Cardiac fibroblast (primary cell): ENCODE data around the gene UQCR10.

ENCODE experiments used
- DNase-seq, 2 donors: peaks; one replicate each; pipeline versions ENCODE4 v3.0.0 to v3.0.0-alpha.2; 2010; ENCODE audit warnings: low read depth in 2 of 2
- H3K4me3 ChIP-seq, 2 donors: replicated peaks in 1 of 2; 1 replicate in 1 of 2; 2 replicates in 1 of 2; pipeline ENCODE4 v1.5.1; 2011; ENCODE audit warnings: low read depth in 2 of 2, low read length in 2 of 2, mild to moderate bottlenecking in 2 of 2, moderate library complexity in 1 of 2
- TF ChIP-seq, protein P1 (sequence below): IDR thresholded peaks from one replicate; pipeline ENCODE4 v1.5.1; 2011; ENCODE audit warnings: low read depth, mild to moderate bottlenecking, low read length, inconsistent platforms

Gene UQCR10

DNA sequence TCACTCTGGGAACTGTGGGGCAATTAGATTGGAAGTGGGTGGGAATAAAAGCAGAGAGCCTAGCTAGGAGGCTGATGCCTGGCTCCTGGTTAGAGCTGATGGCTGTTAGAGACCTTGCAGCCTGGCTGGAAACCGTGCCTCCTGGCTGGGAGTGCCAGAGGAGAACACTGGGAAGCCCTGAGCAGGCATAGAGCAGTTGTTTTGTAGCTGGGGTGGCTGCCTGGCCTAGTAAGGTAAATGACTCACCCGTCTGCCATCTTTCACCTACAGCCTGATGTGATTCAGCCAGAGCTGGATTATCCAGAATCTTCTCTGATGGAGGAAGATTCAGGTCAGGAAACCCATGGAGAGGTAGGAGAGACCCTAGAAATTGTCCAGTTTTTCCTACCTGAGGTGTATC lies 6.1 kb downstream of the UQCR10 start:
- DNase-seq, result peak in 1 of 2 donors; percentile 56
- TF ChIP-seq, protein P1, sequence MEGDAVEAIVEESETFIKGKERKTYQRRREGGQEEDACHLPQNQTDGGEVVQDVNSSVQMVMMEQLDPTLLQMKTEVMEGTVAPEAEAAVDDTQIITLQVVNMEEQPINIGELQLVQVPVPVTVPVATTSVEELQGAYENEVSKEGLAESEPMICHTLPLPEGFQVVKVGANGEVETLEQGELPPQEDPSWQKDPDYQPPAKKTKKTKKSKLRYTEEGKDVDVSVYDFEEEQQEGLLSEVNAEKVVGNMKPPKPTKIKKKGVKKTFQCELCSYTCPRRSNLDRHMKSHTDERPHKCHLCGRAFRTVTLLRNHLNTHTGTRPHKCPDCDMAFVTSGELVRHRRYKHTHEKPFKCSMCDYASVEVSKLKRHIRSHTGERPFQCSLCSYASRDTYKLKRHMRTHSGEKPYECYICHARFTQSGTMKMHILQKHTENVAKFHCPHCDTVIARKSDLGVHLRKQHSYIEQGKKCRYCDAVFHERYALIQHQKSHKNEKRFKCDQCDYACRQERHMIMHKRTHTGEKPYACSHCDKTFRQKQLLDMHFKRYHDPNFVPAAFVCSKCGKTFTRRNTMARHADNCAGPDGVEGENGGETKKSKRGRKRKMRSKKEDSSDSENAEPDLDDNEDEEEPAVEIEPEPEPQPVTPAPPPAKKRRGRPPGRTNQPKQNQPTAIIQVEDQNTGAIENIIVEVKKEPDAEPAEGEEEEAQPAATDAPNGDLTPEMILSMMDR, result no peak
- H3K4me3 ChIP-seq, result no peak overlapping the region

DNA sequence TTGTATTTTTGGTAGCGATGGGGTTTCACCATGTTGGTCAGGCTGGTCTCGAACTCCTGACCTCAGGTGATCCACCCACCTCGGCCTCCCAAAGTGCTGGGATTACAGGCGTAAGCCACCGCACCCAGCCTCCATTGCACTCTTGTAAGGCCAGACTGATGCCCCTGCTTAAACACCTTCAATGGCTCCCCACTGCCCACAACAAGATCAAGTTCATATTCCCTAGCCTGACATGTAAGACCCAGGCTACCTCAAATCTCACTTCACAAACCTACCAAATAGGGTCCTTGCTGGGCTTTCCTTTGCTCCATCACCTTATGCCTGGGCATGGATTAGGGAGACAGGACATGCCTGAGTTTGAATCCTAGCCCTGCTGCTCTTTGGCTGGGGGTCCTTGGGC lies 13.1 kb downstream of the UQCR10 start:
- H3K4me3 ChIP-seq, result no peak overlapping the region
- TF ChIP-seq, protein P1, result no peak
- peak in 1 of 2 donors; percentile 8 for DNase-seq

DNA sequence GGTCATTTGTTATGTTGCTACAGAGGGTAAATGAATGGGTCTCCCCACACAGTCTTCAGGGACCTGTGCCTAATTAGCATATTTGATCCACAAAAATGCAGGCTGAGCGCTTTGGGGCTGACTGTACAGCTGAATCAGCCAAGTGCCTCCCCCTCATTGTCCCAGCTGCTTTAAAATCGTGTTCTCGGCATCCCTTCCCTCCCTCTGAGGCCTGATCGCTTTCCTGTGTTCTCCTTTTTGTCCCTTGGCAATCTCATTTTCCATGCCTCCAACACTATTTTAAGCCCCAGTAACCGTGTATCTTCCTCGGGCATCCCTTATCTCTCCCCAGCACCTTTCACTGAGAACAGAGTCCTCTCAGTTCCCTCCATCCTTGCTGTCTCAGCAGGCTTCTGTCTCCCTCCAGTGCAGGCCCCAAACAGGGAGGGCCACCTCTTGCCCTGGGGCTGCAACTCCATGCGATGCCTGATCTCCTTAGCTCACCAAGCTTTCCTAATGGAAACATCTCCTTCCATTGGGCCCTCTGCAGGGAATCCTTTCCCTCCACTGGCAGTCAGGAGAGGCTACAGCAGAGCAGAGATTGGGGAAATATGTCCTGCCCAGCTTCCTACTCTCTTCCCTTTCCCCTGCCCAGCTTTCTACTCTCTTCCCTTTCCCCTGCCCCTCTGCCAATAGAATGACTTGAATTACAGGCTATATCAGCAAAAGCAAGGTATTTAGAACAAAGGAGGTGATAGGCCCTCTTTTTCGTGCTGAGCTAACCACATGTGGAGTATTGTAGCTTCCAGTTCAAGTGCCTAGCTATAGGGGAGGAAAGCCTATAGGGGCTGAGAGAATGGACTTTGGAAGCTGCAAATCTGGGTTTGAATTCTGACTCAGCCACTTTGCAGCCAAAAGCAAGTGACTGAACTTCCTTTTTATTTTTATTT lies 13.8 kb downstream of the UQCR10 start:
- no peak overlapping the region for H3K4me3 ChIP-seq
- DNase-seq, result peak; percentile 75 to 94
- TF ChIP-seq, protein P1, result no peak

DNA sequence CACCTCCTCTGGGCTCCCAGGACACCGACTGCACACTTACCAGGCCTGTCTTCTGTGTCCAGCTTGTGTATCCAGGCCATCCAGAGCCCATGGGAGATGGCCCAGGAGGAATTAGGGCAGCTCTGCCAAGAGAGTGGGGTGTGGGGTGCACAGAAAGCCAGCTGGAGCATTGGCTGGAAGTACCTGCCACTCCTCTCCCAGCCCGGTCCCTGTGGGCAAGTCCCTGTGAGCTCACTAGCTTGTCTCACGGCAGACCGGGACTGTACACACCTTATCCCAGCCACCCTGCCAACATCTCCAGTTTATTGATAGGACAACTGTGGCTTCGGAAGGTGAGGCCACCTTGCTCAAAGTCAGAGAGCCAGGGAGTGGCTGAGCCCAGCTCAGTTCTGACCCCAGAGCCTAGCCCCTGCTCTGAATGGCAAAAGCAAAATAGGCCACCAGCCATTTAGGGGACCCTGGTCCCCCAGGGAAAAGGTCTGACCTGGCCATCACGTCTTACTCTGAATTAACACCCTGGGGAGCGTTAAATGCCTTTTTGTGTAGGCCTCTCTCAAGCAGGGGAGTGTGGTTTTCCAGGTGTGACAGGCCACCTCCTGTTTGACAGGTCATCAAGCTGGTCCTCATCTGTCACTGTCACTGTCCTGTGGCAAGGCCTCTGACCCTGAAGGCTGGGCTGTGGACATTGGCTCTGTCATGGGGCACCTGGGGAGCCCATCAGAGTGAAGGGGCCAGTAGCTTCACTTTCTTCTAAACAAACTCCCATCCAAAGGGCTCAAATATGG lies 15.1 kb downstream of the UQCR10 start:
- peak; percentile 43 to 50 for DNase-seq
- no peak overlapping the region for H3K4me3 ChIP-seq
- TF ChIP-seq, protein P1, result no peak

DNA sequence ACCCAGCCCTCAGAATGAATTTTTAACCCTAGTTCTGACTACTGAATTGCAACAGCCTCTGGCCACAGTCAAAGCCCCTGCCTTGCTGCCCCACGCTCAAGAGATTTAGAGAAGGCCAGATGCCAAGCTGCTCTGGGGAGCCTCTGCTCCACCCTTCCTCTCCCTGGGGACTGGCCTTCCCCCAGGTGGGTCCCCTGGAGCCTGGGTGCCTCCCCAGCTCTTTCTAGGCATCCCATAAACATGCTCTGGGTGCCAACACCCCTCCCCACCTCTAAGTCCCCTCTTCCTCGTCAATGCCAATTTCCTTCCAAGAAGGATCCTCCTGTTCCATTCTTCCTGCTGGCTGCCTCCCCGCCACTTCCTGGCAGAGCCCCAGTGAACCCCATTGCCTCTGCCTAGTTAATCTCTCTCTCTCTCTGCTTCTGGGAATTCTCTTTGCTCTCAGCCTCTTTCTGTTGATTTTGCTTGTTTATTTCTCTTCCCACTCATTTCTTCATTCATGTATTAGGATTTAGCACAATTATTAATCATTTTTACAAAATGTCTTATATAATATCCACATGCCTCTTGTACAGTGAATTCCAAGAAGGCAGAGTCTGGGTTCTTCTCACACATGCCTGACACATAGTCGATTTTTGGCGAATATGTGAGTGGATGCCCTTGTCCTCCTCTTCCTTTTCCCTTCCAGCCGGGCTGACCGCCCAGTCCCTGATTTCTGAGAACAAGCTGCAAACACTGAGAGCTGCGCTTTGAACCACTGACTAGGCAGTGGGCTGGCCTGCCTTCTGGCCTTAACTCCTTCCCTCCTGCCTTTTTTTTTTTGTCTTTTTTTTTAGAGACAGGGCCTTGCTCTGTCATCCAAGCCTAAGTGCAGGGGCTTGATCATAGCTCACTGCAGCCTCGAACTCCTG lies 17.5 kb downstream of the UQCR10 start:
- TF ChIP-seq, protein P1, result no peak
- H3K4me3 ChIP-seq, result no peak overlapping the region
- DNase-seq, result peak; percentile 10 to 81

DNA sequence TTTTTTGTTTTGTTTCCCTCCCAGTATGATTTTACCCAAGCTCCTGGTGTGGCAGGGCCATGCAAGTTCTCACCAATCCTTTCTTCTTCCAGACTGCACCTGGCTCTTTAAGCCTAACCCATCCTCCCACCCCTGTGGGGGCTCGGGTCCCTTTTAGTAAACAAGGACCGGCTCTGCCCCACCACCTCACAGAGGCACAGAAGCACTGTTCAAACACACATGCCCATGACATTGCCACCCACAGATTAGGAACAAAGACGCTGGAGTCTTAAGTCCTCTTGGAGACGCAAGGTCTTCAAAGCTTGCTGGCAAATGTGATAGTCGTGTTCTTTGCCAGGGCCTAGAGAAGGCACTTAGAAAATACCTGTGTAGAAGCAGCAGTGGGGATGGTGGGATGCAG lies 18.9 kb downstream of the UQCR10 start:
- TF ChIP-seq, protein P1, result no peak
- no peak overlapping the region for H3K4me3 ChIP-seq
- no peak for DNase-seq
